Fibroblast of peridontal ligament (primary cell): Measurements from ENCODE around the gene ZNF709.
A peak's percentile ranks its signal among the peaks of the same experiment; 100 is the strongest.
"Not testable (repeated sequence)": the region's sequence is repeated elsewhere in the genome, so short reads cannot be mapped to it uniquely, and the experiment has no call there.

Experiments used
- DNase-seq: peaks from one replicate; pipeline ENCODE4 v3.0.0-alpha.2; 2010; ENCODE audit errors: extremely low read depth

The ZNF709 gene

DNA sequence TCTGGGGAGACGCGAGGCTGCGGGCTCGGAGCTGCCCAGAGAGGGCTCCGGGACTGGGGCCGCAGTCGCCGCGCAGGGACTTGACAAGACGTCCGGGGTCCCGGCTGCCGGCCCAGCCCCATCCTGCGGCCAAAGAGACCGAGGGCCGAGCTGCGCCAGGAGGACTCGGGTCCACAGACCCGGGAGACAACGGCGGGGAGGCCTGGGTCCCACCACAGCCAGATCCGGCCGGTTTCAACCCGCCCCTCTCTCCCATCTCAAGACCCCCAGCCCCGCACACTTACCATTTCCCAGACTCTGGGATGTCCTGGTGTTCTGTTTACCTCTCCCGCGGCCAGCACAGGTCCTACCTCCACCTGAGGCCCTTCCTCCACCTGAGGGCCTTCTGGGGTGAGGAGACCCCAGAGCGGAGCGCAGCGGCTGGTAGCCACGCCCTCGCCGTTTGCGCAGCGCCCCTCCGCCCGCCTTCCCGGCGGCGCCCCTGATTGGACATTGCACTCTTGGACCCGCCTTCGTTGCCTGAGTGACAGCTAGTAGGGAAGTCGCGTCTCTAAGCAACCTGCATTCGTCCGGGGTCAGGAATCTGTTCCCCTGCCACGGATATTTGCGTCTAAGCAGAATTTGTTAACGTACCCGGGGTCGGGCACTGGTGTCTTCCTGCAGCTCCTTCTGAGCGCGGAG, at the start of gene ZNF709:
TSS of gene ZNF709 (minus strand) at position 446 of the 681 bp plus-strand sequence. CDS start at position 287, 159 bp downstream.
- DNase-seq: peak; percentile 80

DNA sequence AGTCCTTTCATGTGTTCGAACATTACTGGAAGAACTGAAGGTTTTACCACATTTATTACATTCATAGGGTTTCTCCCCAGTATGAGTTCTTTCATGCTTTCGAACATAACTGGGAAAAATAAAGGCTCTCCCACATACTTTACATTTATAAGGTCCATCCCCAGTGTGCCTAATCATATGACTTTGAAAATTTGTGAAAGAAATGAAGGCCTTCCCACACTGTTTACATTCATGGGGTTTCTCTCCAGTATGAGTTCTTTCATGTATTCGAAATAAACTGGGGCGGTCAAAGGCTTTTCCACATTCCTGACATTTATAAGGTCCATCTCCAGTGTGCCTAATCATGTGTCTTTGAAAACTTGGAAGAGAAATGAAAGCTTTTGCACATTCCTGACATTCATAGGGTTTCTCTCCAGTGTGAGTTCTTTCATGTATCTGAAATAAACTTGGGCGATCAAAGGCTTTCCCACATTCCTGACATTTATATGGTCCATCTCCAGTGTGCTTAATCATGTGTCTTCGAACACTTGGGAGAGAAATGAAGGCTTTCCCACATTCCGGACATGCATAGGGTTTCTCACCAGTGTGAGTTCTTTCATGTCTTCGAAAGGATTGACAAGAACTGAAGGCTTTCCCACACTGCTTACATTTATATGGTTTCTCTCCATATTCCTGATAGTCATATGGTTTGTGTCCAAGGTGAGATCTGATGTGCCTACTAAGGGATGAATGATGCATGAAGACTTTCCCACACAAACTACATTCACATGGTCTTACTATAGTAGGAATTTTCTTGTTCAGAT, 42.6 kb upstream of the ZNF709 start:
- peak; percentile 44 for DNase-seq

DNA sequence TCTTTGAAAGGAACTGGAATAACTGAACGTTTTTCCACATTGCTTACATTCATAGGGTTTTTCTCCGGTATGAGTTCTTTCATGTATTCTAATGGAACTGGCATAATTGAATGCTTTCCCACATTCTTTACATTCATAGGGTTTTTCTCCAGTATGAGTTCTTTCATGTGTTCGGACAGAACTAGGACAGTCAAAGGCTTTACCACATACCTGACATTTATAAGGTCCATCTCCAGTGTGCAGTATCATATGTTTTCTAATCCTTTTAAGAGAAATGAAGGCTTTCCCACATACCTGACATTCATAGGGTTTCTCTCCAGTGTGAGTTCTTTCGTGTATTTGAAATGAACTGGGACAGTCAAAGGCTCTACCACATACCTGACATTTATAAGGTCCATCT, 41.9 kb upstream of the ZNF709 start:
- no peak for DNase-seq

DNA sequence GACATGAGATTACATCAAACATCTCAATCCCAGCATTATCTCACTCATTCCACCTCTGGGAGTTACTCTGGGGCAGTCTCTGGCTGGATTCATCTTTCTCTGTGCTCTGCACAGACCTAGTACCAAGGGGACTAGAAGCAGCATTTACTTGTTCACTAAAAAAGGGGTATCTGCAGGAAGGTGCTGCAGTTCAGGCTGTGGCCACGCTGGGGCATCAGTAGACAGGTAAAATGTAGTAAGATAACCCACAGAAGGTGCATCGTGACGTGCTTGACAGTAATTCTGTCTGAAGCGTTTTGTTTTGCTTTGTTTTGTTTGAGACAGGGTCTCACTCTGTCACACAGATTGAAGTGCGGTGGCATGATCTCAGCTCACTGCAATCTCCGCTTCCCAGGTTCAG, 37.4 kb upstream of the ZNF709 start:
- no peak for DNase-seq

DNA sequence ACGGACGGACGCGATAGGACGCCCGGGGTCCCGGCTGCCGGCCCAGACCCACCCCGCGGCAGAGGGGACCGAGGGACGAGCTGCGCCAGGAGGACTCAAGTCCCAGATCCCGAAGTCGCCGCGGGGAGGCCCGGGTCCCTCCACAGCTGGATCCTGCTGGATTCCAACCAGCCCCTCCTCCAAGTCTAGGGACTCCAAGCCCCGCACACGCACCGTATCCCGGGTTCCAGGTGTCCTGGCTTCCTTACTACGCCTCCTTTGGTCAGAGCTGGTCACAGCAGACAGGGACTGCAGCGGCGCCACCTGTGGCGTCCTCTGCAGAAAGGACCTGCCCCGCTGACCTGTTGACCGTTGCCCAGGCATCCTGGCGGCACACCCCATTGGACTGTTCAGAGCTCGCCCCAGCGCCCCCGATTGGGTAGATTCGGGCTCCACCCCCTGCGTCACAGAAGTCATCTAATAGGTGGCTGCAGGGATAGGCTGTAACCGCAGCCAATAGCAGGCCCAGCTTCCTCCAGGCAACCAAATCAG, 29.0 kb upstream of the ZNF709 start:
- no peak for DNase-seq

DNA sequence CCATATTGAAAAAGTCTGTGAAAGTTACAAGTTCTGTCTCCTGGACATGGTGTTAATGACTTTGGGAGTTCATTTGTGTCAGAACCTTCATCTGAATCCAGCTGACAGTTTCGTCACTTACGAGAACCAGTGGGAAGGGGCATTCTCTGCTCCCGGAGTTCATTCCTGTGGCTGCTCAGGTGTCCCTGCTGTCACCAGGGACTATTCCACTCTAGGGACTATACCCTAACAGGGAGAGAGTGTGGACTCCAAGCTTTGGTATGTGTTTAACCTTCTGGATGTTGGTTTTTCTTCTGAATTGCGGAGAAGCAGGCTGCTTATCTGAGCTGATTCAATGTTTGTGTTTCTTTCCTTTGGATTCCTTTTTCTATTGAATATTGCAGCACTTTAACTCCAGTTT, 12.4 kb upstream of the ZNF709 start:
- no peak for DNase-seq

DNA sequence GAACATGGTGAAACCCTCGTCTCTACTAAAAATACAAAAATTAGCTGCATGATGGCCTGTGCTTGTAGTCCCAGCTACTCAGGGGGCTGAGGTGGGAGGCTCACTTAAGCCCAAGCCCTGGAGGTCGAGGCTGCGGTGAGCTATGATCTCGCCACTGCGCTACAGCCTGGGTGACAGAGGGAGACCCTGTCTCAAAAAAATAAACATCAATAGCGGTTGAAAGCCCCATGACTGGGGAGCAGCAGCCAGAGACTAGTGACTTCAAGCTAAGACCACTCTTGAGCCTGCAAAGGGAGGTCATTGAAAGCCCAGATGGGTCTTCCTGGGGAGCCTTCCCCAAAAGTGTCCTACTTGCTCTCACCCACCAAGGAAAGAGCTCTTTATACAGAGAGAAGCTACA, 11.9 kb upstream of the ZNF709 start:
- DNase-seq: no peak

DNA sequence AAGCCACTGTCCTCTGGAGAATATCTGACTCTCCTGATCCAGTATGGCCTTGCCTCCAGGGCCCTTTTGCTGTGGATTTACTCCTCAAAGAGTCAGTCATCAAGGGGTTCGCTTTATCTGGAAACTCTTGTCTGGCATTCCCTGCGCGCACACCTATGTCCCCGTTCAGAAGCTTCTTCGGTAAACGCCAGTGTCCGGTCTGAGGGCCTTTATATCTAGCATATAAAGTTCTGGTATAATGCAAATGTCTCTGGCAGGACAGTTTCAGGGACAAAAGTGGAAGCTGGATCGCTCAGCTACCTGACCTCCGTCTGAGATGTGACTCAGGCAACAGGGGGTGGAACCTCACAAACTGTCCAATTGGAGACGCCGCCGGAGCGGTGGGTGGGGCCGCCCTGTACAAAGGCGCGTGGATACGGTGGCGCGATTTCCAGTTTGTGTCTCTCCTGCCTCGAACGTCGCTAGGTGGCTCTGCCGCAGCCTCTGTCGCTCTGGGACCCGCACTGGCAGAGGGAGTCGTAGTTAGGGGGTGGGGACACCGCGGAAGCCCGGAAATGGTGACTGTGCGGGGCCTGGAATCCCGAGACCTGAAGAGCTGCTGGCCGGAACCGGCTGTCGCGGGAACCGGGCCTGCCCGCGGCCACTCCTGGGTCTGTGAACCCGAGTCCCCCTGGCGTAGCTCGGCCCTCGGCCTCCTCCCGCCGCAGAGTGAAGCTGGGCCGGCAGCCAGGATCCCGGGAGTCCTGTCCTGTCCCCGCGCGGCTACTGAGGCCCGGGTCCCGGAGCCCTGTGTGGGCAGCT, 10.6 kb upstream of the ZNF709 start:
- DNase-seq: peak; percentile 61

DNA sequence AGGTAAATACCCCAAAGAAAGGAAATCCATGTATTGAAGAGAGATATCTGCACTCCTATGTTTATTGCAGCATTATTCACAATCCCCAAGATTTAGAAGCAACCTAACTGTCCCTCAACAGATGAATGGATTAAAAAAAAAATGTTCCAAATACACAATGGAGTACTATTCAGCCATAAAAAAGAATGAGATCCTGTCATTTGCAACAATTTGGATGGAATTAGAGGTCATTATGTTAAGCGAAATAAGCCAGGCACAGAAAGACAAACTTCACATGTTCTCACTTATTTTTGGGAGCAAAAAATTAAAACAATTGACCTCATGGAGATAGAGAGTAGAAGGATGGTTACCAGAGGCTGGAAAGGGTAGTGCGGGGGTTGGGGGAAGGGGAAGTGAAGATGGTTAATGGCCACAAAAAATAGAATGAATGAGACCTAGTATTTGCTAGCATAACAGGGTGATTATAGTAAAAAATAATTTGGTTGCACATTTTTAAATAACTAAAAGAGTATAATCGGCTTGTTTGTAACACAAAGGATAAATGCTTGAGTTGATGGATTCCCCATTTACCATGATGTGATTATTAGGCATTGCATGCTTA, 9.7 kb upstream of the ZNF709 start:
- no peak for DNase-seq

DNA sequence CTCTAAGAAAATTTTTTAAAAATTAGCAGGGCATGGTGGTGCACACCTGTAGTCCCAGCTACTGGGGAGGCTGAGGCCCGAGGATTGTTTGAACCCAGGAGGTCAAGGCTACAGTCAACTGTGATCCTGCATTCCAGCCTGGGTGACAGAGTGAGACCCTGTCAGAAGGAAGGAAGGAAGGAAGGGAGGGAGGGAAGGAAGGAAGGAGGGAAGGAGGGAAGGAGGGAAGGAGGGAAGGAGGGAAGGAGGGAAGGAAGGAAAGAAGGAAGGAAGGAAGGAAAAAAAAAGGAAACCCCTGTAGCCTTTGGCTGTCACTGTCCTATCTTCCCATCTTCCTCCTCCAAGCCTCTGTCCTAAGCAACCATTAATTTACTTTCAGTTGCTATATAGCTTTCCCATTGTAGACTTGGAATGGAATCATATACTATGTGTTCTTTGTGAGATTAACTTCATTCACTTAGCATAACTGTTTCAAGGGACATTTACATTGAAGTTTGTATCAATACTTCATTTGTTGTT, 1.7 kb upstream of the ZNF709 start:
- DNase-seq: not testable (repeated sequence)

DNA sequence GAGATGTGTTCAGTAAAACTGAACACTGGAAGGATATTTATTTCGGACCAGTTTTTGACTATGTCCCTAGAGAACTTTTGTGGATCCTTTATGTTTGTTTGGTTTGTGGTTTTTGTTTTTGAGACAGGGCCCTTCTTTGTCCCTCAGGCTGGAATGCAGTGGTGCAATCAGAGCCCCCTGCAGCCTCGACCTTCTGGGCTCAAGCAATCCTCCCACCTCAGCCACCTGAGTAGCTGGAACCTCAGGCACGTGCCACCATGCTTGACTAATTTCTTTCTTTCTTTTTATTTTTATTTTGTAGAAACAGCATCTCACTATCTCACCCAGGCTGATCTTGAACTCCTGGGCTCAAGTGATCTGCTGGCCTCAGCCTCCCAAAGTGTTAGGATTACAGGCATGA, 955 bp upstream of the ZNF709 start:
- no peak for DNase-seq

DNA sequence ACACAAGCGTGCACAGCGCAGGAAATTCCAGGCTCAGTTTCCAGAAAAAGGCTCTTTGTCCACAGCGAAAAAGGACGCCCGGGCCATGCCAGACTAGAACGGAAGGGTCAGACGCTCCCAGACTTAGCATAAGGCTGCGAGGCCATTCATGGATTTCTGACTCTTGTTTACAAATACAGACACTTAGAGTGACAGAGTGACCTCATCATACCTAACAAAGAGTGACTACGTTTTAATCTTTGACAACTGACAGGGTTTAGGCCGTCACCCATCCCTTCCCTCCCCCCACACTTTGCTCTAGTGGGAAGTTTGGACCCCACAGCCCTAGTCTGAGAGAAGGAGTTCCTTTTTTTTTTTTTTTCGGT, 418 bp upstream of the ZNF709 start:
- DNase-seq: no peak

DNA sequence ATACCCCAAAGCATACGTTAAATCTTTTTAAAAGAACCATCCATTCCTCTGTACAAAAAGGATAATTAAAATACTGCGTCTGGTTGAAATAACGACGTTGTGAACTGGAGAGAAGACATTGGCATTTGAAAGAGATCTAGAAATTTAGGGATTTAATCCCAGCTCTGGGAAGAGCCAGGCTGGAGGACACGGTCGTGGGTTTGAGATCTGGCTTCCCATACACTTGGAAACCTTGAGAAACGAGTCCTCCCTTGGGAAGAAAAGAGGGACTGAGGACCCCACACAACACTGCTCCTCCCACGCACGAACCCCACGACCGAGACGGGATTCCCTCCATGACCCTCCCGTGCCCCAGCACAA, 625 bp downstream of the ZNF709 start:
- DNase-seq: peak; percentile 16

DNA sequence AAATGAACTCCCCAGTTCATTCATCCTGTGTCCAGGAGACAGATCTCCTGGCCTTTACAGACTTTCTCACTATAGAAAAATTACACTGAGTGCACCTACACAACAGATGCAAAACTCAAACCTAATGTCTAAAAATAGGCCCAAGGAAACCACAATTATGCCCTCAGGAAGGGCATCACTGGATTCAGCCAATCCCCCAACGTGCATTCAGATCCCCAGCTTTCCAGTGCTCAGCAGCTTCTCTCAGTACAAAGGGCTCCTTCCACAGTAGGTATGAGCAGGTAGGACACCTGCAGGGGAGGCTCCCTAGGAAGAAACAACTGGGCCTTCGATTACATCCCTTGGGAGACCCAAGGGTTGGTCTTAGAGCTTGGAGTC, 2.1 kb downstream of the ZNF709 start:
- DNase-seq: no peak

DNA sequence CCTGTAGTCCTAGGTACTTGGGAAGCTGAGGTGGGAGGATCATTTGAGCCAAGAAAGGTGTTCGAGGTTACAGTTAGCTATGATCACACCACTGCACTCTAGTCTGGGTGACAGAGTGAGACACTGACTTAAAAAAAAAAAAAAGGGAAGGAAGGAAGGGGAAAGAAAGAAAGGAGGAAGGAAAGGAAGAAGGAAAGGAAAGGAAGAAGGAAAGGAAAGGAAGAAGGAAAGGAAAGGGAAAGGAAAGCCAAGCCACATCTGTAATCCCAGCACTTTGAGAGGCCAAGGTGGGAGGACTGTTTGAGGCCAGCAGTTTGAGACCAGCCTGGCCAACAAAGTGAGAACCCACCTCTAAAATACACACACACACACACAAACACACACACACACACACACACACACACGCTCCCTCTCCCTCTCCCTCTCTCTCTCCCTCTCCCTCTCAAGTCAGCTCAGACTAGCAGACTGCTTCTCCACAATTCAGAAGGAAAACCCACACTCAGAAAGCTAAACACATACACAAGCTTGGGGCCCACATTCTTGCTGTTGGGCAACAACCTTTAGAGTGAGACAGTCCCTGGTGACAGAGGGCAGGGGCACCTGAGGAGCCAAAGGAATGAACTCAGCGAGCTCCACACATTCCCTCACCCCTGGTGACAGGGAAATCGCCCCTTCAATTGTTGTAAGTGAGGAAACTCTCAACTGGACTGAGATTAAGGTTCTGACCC, 2.7 kb downstream of the ZNF709 start:
- no peak for DNase-seq

DNA sequence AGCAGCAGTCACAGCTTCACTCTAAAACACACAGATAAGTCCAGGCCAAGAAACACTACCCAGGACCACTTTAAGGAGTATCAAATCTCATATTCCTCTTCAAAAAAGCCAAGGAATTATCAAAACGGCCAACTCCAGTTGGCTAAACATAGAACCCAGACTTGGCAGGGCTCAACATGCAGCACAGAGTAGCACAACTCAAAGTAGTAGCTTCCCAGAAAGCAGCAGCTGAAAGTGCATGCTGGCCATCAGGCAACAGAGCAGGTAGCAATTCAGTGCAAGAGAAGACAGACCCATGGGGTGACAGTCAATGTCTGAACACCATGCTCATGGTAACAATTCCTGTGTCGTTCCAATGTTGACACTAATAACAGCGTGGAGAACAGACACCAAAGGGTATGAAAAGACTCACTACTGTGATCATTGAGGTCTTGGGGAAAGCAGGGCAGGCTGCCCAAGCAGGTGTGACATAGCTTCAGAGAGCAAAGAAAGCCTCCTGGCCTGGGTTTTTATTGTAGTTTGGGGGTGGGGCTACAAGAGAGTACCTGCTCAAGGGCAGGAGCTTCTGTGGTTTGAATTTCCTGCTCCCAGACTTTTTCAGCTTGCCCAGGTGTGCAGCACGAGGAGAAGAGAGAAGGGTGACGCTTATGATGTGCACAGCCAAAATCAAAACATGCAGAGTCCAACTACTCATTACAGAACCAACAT, 6.2 kb downstream of the ZNF709 start:
- no peak for DNase-seq

DNA sequence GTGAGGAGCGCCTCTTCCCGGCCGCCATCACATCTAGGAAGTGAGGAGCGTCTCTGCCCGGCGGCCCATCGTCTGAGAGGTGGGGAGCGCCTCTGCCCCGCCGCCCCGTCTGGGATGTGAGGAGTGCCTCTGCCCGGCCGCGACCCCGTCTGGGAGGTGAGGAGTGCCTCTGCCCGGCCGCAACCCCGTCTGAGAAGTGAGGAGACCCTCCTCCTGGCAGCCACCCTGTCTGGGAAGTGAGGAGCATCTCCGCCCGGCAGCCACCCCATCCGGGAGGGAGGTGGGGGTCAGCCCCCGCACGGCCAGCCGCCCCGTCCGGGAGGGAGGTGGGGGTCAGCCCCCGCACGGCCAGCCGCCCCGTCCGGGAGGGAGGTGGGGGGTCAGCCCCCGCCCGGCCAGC, 17.0 kb downstream of the ZNF709 start:
- DNase-seq: not testable (repeated sequence)

DNA sequence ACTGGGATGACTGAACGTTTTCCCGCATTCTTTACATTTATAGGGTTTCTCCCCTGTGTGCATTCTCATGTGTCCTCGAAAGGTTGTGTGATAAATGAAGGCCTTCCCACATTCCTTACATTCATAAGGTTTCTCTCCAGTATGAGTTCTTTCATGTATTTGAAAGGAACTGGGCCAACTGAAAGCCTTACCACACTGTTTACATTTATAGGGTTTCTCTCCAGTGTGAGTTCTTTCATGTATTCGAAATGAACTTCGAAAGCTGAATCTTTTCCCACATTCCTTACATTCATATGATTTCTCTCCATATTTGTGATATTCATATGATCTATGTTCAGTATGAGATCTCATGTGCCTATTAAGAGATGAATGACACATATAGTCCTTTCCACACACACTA, 19.4 kb downstream of the ZNF709 start:
- no peak for DNase-seq

DNA sequence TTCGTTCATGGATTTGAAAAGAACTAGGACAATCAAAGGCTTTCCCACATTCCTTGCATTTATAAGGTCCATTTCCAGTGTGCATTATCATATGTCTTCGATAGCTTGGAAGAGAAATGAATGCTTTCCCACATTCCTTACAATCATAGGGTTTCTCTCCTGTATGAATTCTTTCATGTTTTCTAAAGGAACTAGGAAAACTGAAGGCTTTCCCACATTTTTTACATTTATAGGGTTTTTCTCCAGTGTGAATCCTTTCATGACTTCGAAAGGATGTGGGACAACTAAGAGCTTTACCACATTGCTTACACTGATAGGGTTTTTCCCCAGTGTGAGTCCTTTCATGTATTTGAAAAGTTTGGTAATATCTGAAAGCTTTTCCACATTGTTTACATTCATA, 19.8 kb downstream of the ZNF709 start:
- DNase-seq: no peak

DNA sequence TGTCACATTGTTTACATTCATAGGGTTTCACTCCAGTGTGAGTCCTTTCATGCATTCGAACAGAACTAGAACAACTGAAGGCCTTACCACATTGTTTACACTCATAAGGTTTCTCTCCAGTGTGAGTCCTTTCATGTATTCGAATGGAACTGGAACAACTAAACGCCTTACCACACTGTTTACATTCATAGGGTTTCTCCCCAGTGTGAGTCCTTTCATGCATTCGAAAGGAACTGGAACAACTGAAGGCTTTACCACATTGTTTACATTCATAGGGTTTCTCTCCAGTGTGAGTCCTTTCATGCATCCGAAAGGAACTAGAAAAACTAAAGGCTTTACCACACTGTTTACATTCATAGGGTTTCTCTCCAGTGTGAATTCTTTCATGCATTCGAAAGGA, 20.5 kb downstream of the ZNF709 start:
- DNase-seq: not testable (repeated sequence)

DNA sequence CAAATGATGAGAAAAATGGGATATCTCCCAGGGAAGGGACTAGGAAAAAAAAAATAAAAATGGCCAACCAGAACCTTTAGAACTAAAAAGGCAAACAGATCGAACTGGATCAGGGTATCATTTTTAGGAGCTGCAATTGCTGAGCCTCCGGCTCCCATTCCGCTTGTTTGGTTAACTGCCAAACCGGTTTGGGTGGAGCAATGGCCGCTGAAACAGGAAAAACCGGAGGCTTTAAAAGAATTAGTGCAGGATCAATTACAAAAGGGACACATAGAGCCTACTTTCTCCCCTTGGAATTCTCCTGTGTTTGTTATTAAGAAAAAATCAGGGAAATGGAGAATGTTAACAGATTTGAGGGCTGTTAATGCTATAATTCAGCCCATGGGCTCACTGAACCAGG, 31.1 kb downstream of the ZNF709 start:
- no peak for DNase-seq
